Activated CD8-positive, alpha-beta memory T cell treated with anti-CD3 and anti-CD28 coated beads for 24 hours (primary cell): Measurements from ENCODE around the gene PKIG.
"Not testable (repeated sequence)": the region's sequence is repeated elsewhere in the genome, so short reads cannot be mapped to it uniquely, and the experiment has no call there.

ENCODE experiments used
- DNase-seq: peaks from one replicate; pipeline ENCODE4 v3.0.0-alpha.2; 2020

PKIG gene

DNA sequence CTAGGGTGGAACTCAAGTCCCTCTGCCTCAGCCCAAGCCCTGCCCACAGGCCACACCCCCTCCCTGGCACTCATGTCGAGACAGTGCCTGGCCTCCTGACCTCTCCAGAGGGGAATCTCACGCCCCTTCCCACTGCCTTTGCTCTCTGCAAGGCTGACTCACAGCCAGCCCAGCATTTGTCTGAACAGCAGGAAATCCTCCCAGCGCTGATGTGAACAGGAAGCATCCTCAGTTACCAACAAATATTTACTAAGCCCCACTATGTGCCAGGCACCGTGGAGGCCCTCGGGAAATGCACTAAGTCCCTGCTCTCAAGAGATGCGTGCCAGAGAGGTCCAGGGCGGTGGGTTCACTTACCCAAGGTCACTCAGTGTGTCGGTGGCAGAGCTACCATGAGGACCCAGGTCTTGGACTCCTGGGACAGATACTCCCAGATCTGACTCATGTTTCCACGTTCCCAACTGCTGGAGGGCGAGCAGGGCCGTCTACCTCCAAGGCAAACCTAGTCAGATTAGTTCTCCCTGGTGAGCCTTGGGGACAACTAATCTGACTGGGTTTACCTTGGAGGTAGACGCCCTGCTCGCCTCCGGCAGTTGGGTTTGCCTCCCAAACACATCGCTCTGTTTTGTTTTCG is 61.3 kb downstream of the PKIG start:
- peak; percentile 62 for DNase-seq

DNA sequence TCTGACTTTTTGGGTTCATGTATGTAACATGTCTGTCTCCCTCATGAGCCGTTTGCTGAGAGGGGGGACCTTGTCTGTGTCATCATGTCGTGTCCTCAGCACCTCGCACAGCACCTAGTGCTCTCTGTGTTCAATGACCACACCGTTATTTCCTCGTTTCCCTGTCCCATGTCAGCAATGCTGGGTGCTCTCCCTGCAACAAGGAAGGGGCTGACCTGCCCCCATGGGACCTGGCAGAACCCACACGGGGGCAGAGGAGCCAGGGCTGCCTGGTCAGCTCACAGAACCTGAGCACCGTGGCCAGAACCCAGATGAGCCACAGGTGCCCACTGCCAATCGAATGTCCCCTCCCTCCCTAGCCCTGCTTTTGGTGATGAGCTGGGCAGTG is 61.8 kb downstream of the PKIG start:
- no peak for DNase-seq

DNA sequence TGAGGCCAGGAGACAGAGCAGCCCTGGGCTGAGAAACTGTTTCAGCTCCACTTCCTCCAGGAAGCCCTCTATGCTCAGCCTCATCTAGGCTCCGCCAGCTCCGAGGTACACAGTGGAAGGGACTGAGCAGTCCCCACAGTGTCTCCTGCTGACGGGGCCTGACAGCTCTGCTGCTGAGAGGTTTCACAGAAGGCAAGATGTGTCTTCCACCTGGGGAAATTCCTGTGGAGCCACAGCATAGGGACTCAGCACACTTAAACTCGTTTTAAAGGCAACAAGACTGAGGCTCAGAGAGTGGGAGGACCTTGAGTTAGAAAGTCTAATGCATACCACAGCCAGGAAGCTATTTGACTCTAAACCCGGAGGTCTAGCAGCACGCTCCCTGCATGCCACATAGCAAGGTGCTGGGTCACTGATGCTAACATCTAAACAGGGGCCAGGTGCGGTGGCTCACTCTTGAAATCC is 62.3 kb downstream of the PKIG start:
- DNase-seq, result peak; percentile 70

DNA sequence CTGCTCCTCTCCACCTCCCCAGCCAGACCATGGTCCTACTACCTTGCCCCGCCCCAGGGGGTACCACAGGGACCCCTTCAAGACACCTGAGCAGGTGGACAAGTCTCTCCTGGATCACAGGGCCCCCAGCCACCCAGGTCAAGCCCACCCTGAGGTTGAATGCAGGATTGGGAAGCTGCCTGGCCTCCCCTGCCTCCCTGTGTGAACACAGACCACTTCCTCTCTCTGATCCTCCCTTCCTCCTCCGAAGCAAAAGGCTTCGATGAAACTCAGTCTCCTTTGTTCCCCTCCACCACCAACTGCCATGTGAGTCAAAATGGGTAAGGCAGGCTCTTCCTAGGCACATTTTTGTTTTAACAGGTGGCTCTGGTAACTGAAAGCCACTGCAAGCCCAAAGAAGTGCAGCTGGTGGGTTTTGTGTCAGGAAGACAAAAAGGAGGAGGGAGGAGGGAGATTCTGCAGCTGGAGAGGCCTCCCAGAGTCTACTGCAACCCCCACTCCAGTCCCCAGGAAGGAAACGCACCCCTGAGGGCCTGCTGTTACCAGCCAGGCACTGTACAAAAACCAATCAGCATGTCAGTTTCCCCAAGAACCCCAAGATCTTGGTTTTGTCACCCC is 63.8 kb downstream of the PKIG start:
- peak; percentile 67 for DNase-seq

DNA sequence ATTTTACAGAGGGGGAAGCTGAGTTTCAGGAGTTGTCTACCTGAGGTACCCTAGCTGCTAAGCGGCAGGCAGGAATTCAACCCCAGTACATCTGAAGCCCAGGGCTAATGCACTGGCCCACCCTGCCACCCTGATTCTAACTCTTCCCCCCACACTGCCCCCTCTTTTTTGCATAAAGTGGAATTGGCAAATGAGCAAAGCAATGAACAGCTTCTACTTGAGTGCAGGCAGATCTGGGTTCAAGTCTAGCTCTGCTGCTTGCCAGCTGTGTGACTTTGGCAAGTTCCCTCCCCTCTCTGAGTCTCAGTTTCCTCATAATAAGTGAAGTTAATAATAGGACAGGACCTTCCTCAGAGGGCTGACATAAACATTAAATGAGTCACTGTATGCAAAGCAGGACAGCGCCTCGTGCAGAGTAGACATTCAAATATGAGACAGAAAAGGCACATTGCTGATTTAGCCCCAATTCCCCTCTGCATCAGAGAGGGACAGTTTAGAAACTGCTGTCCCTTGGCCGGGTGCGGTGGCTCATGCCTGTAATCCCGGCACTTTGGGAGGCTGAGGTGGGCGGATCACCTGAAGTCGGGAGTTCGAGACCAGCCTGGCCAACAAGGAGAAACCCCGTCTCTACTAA is 64.4 kb downstream of the PKIG start:
- no peak for DNase-seq

DNA sequence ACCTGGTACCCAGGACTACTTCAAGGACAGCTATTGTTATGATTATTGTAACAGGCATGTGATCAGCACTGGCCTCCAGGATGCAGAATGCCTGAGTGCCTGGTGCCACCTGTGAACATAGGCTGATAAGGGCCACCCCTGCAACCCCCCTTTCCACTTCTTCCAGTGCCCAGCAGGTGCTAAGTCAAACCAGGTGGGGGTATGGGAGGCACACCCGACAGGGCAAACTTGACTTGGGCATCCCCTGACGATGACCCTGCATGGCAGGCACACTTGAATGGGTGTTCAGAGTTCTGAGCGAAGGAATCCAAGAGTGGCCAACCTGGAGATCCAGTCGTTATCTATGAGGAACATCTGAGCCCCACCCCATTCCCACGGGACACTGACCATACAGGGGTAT is 65.7 kb downstream of the PKIG start:
- no peak for DNase-seq

DNA sequence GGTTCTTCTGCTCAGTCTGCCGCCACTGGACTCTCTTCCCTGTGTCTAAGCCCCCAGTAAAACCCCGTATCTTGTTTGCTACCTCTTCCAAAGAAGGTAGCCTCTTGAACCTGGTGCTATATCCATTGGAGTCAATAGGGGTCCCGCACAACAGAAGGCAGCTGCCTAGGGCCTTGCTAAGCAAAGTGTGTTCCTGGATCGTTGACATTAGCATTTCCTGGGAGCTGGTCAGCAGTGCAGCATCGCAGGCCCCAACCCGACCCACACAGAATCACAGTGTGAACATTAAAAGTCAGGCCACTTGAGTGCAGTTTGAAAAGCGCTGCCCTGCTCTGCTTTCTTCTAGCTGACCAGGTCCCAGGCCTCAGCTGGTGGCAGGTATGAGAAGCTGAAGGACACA is 66.2 kb downstream of the PKIG start:
- DNase-seq, result no peak

DNA sequence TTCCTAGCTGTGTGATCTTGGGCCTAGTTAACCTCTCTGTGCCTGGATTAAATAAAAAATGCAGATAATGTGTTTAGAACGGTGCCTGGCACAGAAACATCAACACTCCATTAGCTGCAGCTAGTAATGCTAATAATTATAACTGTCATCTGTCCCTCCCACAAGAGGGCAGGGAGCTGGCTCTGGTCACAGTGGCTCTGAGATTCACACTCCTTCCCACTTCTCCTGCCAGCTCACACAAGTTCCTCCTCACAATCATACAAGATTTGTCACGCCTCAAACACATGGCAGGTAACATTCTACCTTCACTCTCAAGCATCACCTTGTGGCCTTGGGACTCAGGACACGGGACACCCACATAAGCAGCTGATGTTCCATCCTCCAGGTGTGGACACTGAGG is 66.7 kb downstream of the PKIG start:
- no peak for DNase-seq

DNA sequence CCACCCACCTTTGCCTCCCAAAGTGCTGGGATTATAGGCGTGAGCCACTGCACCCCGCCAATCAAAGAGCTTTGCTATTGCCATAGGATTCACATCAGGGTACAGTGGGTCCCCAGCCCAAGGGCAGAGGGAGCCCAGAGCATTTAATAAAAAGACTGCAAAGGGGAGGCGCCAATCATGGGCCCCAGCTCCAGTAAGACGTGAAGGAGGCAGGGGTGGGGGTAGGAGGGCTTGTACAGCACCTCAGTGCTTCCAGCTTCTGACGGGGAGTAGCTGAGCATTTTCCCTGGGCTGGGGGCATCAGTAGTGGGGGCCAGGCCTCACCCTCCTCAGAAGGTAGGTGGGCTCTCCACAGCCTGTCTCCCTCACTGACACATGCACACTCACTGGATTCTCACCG is 67.6 kb downstream of the PKIG start:
- DNase-seq, result no peak

DNA sequence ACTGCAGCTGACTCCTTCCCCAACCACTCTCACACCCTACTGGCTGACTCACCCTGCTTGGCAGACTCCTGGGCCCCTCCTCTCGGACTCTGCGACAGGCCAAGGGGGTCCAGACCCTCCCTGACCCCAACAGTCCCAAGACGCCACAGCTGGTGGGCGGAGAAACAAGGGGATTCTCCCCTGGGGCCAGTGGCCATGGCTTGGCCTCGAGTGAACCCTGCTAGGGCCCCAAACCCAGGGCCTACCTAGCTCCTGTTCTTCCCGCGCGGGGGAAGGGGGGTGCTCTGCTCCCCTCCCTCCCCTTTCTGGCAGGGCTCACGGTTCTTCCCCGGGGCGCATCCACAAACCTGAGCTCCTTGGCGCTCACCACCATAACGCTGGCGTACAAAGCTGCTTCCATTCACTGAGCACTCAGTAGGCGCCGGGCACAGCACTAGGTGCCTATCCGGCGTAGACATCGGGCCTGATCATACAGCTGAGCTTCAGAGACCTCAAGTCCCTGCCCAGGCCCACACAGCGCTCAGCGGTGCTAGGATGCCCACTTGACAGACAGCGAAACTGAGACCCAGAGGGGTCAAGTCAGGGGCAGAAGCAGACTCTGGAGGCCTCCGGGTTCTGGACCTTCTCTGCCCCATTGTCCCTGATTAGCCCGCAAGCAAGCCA is 68.5 kb downstream of the PKIG start:
- DNase-seq, result peak; percentile 78

DNA sequence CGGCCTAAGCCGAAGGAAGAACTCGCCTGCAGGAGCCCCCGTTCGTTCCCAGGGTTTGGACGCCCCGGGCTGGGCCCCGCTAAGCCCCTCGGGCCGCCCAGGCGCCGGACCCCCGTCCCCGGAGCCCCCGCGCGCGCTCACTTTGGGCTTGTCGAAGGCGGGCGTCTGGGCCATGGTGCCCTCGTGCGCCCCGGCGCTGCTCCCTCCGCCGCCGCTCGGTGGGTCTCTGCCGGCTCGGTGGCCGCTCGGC is 69.0 kb downstream of the PKIG start:
- DNase-seq, result peak; percentile 66

DNA sequence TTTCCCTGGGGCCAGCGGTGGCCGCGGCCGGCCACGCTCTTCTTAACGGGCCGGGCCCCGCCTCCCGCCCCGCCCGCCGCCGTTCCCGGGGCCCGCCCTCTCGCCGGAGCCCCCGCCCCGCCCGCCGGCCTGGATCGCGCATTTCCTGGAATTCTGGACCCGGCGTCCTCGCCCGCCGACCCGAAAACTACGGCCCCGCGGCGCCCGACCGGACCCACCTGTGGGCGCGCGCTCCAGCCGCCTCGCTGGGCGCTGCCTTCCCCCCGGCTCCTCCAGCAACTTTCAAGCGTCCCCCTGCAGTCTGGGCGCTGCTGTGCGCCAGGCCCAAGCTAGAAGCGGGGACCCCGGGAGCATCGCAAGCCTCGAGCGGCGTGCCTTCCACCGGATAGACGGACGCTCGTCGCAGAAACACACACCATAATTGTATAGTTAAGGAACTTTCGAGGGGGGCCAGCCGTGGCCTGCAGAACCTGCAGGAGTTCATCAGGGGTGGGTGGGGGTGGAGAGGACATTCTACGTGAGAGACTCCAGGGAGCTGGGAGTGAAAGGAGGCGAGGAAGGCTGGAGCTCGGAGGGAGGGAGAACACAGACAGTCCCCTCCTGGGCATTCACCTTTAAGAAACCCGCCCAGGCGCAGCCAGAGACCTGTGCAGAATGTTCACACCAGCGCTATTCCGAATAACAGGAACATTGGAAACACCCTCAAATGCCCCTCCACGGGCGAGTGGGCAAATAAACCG is 69.5 kb downstream of the PKIG start, which contains the start of gene ADA:
Gene ADA, minus strand, starts transcription at position 16 of the 740 bp plus-strand sequence. CDS start 92 bp downstream, outside the sequence.
- DNase-seq, result peak; percentile 80

DNA sequence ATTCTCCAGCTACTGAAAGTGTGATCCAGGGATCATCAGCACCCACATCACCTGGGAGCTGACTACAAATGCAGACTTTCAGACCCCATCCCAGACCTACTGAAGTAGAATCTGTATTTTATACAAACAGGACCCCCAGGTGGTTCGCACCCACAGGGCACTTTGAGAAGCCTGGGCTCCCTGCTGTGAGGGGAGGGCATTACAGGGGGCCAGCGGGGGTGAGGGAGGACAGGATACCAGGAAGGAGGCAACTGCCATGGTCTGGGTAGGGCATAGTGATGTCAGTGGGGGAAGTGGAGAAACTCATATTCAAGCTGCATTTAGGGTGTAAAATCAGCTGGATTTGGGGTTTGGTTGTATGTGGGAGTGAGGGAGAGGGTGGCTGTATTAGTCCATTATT is 71.2 kb downstream of the PKIG start:
- DNase-seq, result no peak

DNA sequence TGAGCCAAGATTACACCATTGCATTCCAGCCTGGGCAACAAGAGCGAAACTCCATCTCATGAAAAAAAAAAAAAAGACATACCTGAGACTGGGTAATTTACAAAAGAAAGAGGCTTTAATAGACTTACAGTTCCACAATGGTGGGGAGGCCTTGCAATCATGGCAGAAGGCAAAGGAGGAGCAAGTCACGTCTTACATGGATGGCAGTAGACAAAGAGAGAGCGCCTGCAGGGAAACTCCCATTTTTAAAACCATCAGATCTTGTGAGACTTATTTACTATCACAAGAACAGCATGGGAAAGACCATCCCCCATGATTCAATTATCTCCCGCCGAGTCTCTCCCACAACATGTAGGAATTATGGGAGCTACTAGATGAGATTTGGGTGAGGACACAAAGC is 71.8 kb downstream of the PKIG start:
- not testable (repeated sequence) for DNase-seq

DNA sequence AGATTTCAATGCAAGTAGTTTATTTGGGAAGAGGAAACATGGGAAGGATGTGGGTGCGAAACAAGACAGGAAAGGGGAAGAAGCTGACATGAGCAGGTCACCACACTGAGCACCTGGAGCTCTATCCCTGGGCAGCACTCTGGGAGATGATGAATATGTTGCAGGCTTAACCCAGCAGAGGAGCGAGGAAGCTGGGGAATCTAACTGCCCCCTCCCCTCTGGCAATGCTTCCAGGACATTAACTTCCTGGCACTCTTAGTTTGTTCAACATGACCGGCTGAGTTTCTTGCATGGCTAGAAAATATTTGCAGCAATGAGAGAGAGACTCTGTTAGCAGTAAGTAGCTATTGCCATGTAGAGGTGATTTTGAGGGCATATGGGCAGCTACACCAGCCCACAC is 74.1 kb downstream of the PKIG start:
- no peak for DNase-seq

DNA sequence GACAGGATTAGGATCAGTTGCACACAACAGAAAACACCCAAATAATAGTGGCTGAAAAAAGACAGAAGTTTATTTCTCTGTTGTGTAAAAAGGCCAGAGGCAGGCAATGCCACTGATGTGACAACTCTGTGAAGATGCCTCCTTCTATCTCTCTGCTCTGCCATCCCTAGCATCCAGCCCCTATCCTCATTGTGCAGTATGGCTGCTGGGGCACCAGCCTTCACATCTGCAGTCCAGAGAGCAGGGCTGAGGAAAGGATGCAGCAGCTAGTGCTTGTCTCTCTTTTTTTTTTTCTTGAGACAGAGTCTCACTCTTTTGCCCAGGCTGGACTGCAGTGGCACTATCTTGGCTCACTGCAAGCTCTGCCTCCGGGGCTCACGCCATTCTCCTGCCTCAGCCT is 75.5 kb downstream of the PKIG start:
- no peak for DNase-seq

DNA sequence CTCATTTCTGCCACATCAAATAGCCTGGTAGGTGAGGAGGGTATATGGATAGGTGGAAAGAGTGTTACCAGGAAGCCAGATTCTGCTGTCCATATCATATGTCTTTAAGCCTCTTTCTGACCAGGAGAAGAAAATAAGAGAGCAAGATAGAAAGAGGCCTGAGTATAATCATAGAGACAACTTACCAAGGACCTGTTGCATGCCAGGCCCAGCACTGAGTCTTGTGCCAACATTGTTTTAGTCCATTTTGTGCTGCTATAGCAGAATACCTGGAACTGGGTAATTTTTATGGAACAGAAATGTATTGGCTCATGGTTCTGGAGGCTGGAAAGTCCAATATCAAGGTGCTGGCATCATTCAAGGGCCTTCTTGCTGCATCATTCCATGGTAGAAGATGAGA is 76.4 kb downstream of the PKIG start:
- DNase-seq, result no peak

DNA sequence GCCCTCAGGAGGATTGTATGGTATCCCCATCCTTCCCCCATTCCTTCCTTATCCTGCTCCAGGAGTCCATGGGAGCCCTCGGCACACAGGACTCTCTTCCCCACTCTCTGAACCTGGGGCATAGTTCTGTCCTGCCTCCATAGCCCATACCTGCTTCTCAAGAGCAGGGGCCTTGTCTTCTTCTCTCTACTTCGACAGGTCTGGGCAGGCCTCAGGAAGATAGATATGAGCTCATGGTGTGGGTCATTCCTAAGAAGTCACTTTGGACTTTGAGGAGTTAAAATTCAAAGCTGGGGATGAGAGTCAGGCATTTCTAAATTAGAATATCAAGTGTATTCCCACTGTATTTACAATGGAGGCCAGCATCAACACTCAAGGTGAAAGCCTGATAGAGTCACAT is 77.6 kb downstream of the PKIG start:
- no peak for DNase-seq

DNA sequence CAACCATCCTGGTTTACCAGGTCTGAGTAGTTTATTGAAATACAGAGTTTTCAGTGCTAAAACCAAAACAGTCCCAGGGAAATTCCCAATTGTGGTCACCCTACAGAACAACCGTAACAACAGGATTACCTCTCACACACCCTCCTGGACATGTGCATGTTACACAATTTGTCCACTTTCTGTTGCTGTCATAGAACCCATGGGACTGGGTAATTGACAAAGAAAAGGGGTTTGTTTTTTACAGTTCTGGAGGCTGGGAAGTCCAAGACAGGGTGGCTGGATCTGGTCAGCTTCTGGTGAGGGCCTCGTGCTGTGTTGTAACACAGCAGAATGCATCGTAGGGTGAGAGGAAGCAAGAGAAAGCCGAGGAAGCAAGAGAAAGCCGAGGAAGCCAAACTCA is 78.2 kb downstream of the PKIG start:
- no peak for DNase-seq

DNA sequence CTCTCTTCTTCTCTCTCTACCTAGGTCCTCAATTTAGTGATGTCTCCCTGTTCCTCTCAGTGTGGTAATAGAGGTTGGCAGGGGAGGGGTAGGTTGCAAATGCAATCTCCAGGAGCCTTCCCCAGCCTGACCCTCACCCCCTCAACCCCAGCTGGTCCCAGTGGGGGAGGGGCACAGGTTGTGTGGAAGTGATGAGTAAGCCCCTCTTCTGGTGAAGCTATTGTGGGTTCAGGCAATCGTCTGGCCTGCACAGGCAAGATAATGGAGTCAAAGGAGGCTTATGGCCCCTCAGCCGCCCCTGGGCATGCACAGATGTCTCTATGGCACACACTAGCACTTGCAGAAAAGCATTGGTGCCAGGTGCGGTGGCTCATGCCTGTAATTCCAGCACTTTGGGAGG is 79.9 kb downstream of the PKIG start:
- DNase-seq, result no peak

DNA sequence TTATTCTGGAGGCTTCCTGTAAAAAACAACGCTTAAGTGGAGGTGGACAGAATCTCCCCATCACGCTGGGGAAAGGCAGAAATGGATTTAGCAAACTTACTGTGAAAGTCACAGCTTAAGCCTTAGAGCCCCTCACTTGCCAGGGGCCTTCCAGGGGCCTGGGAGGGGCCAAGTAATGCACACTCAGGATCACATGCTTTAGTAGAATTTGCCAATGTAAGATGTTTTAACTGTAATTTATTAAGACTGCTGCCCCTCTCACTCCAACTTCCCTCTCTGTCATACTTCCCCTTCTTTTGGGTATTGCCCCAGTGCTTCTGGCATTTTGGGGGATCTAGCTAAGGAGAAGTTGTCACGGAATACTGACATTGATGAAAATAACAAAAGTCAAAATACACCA is 81.8 kb downstream of the PKIG start:
- no peak for DNase-seq

DNA sequence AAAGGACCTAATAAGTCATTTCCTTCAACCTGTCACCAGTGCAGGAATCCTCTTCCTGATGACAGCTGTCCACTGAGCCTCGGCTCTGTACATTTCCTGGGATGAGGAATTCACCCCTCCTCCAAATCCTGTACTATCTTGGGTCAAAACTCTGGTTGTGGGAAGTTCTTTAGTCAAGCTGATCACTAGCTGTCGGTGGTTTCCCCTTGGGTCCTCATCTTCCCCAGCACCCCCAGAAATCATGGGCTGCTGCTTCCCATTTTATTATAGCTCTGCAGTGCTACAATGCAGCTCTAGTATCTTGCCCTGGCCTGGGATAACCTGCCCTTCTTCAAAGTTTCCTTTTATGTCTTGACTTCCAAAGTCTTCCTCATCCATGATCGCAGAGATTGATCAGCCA is 83.7 kb downstream of the PKIG start:
- DNase-seq, result no peak
